ENCODE results near the gene USP10.
A peak's percentile ranks its signal among the peaks of the same experiment; 100 is the strongest.

Gene USP10

DNA sequence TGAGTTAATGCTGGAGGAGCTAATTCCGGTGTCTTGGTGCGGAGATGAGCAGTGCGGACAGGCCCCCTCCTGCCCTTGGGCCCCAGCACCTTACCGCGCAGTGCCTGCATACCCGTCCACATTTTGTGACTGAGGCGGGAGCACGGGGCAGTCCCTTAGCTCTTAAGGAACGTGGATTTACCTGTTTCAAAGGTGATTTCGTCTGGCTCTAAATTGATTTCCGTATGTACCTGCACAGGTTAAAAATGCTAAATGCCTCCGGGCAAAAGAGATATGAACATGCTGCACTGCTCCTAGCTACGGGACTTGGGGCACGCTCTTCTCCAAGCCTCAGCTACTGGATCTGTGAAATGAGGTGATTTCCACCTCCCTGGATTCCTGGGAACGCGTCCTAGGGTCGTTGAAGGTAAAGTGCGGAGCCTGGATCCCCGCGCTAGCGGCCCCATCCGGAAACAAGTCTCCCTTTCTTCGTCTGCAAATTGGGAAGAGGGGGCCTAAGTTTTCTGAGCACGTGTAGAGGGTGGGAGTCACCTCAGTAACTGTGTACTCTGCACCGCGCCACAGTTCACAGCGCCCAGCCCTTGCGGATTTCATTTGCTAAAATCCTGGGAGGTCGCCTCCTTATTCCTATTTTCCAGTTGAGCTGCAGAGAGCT lies 119.3 kb downstream of the USP10 start:
- intact Hi-C loops (cut with micrococcal nuclease) = no loop called here
- Mint-ChIP-seq H3K4me1 (ENCODE audit: low read depth) (peaks cover 58% of the 10 kb centered on the region), H3K4me3 (peak overlapping the region; percentile 70)

GRCh38 chr16:84819644-84820304 lies 120.0 kb downstream of the USP10 start, which contains the start of gene CRISPLD2:
Gene CRISPLD2 (plus strand): TSS chr16:84819985. CDS start chr16:84838496, 18,511 bp downstream.
- no peaks in the 10 kb centered on the region for H3K9me3 Mint-ChIP-seq
- intact Hi-C loops (cut with micrococcal nuclease) = no loop called here
- peaks cover 65% of the 10 kb centered on the region for H3K4me1 Mint-ChIP-seq (ENCODE audit: low read depth)
- peak within 1 kb of the TSS; percentile 11 for H3K27ac Mint-ChIP-seq
- peaks cover 22% of the 10 kb centered on the region for H3K27me3 Mint-ChIP-seq
- peak within 1 kb of the TSS; percentile 70 for H3K4me3 Mint-ChIP-seq
- H3K36me3 Mint-ChIP-seq (ENCODE audit: low read depth) = no peaks in the 10 kb centered on the region

More for the DNA sequence above, 119.3 kb downstream of the USP10 start:
- Mint-ChIP-seq H3K27me3 (peaks cover 22% of the 10 kb centered on the region), H3K36me3 (ENCODE audit: low read depth) (no peaks in the 10 kb centered on the region), H3K27ac (no peak overlapping the region), H3K9me3 (no peaks in the 10 kb centered on the region)

DNA sequence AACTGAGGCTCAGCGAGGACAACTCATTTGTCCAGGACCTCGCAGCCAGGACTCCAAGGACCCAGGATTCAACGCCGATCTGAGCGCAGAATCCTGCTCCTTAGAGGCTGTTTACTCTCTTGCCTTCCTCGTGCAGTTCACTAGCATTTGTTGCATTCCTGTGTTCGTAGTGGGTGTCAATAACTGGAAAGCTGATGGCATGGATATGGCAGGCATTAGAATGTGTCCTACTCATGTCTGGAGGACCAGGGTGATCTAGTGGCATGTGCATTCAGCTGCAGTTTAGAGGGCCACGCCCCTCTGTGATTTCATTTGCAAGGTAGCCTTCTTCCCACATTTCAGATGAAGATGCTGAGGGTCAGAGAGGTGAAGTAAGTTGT lies 120.5 kb downstream of the USP10 start:
- Mint-ChIP-seq H3K9me3 (no peaks in the 10 kb centered on the region), H3K27me3 (peaks cover 22% of the 10 kb centered on the region), H3K36me3 (ENCODE audit: low read depth) (no peaks in the 10 kb centered on the region), H3K27ac (peak overlapping the region; percentile 11), H3K4me1 (ENCODE audit: low read depth) (peaks cover 70% of the 10 kb centered on the region), H3K4me3 (peak overlapping the region; percentile 70)
- intact Hi-C loops (cut with micrococcal nuclease) = no loop called here

GRCh38 chr16:84820771-84821170 lies 121.0 kb downstream of the USP10 start:
- H3K27ac Mint-ChIP-seq = peak overlapping the region; percentile 11
- H3K4me1 Mint-ChIP-seq (ENCODE audit: low read depth) = peaks cover 68% of the 10 kb centered on the region
- intact Hi-C loops (cut with micrococcal nuclease) = no loop called here
- no peaks in the 10 kb centered on the region for H3K9me3 Mint-ChIP-seq
- peaks cover 21% of the 10 kb centered on the region for H3K27me3 Mint-ChIP-seq
- no peak overlapping the region for H3K4me3 Mint-ChIP-seq
- no peaks in the 10 kb centered on the region for H3K36me3 Mint-ChIP-seq (ENCODE audit: low read depth)

- Mint-ChIP-seq H3K27ac (no peak overlapping the region), H3K36me3 (ENCODE audit: low read depth) (no peaks in the 10 kb centered on the region), H3K9me3 (no peaks in the 10 kb centered on the region), H3K4me1 (ENCODE audit: low read depth) (peaks cover 64% of the 10 kb centered on the region), H3K4me3 (no peak overlapping the region), H3K27me3 (peaks cover 20% of the 10 kb centered on the region)
- intact Hi-C loops (cut with micrococcal nuclease) = no loop called here
Measured at GRCh38 chr16:84821179-84821578, 121.4 kb downstream of the USP10 start.

- H3K27ac Mint-ChIP-seq = no peak overlapping the region
- no peaks in the 10 kb centered on the region for H3K36me3 Mint-ChIP-seq (ENCODE audit: low read depth)
- intact Hi-C loops (cut with micrococcal nuclease) = no loop called here
- no peak overlapping the region for H3K4me3 Mint-ChIP-seq
- no peaks in the 10 kb centered on the region for H3K9me3 Mint-ChIP-seq
- H3K4me1 Mint-ChIP-seq (ENCODE audit: low read depth) = peaks cover 65% of the 10 kb centered on the region
- H3K27me3 Mint-ChIP-seq = peaks cover 20% of the 10 kb centered on the region
Measured at GRCh38 chr16:84821728-84822689, 122.2 kb downstream of the USP10 start.

DNA sequence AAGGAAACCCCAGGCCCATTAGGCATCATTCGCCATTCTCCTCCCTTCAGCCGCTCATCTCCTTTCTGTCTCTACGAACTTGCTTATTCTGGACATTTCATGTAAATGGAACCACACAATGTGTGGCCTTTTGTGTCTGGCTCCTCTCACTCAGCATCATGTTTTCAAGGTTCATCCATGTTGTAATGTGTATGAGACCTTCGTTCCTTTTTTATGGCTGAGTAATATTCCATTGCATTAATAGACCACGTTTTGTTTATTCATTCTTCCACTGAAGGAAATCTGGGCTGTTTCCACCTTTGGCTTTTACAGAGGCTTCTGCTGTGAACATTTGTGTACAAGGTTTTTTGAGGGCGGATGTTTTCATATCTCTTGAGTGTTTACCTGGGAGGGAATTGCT lies 123.2 kb downstream of the USP10 start:
- Mint-ChIP-seq H3K9me3 (no peaks in the 10 kb centered on the region), H3K36me3 (ENCODE audit: low read depth) (no peaks in the 10 kb centered on the region), H3K4me1 (ENCODE audit: low read depth) (peaks cover 74% of the 10 kb centered on the region), H3K27ac (no peak overlapping the region), H3K27me3 (peaks cover 20% of the 10 kb centered on the region), H3K4me3 (no peak overlapping the region)
- intact Hi-C loops (cut with micrococcal nuclease) = no loop called here

GRCh38 chr16:84823484-84823883 lies 123.7 kb downstream of the USP10 start:
- Mint-ChIP-seq H3K4me1 (ENCODE audit: low read depth) (peaks cover 77% of the 10 kb centered on the region), H3K4me3 (no peak overlapping the region), H3K9me3 (no peaks in the 10 kb centered on the region), H3K27me3 (peaks cover 20% of the 10 kb centered on the region), H3K27ac (no peak overlapping the region), H3K36me3 (ENCODE audit: low read depth) (no peaks in the 10 kb centered on the region)
- intact Hi-C loops (cut with micrococcal nuclease) = no loop called here

GRCh38 chr16:84823926-84824325 lies 124.1 kb downstream of the USP10 start:
- intact Hi-C loops (cut with micrococcal nuclease) = no loop called here

DNA sequence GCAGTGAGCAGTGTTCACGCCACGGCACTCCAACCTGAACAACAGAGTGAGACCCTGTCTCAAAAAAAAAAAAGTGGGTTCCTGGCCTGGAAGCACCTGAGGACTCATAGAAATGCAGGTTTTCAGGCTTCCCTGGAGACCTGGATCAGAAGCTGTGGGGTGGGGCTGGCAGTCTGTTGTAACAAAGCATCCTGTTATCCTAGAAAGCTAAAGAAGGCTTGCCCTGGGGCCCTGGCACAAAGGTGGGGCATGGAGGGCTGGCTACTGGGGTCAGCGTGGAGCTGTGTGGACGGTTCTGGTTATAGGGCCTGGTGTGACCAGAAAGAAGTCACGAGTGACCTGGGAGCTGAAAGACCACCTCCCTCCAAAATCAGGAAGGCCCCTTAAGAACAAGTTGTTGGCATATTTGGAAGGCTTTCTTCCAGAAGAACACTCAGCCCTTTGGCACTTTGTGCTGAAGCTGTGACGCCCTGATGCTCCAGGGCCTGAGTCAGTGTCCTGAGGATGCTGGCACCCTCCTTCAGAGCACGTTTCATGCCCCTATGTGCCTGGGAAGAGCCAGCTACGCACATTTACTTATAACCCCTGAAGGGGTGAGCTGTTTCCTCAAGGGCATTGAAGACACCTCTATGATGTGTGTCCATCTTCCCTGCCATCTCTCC lies 126.2 kb downstream of the USP10 start:
- peaks cover 2% of the 10 kb centered on the region for H3K27me3 Mint-ChIP-seq
- no peak overlapping the region for H3K27ac Mint-ChIP-seq
- no peak overlapping the region for H3K4me3 Mint-ChIP-seq
- H3K36me3 Mint-ChIP-seq (ENCODE audit: low read depth) = no peaks in the 10 kb centered on the region
- intact Hi-C loops (cut with micrococcal nuclease) = loop anchor here (5.0 kb wide), 1 partner anchor 34 kb away; no protein-coding TSS in a partner anchor
- no peaks in the 10 kb centered on the region for H3K9me3 Mint-ChIP-seq
- peaks cover 65% of the 10 kb centered on the region for H3K4me1 Mint-ChIP-seq (ENCODE audit: low read depth)

More at GRCh38 chr16:84823926-84824325, 124.1 kb downstream of the USP10 start:
- H3K4me3 Mint-ChIP-seq = no peak overlapping the region
- no peak overlapping the region for H3K27ac Mint-ChIP-seq
- no peaks in the 10 kb centered on the region for H3K36me3 Mint-ChIP-seq (ENCODE audit: low read depth)
- no peaks in the 10 kb centered on the region for H3K9me3 Mint-ChIP-seq
- H3K27me3 Mint-ChIP-seq = peaks cover 17% of the 10 kb centered on the region
- peaks cover 78% of the 10 kb centered on the region for H3K4me1 Mint-ChIP-seq (ENCODE audit: low read depth)

GRCh38 chr16:84826558-84826941 lies 126.8 kb downstream of the USP10 start:
- H3K9me3 Mint-ChIP-seq = no peaks in the 10 kb centered on the region
- intact Hi-C loops (cut with micrococcal nuclease) = loop anchor here (5.0 kb wide), 1 partner anchor 34 kb away; no protein-coding TSS in a partner anchor
- no peak overlapping the region for H3K27ac Mint-ChIP-seq
- H3K36me3 Mint-ChIP-seq (ENCODE audit: low read depth) = no peaks in the 10 kb centered on the region
- H3K4me3 Mint-ChIP-seq = no peak overlapping the region
- peaks cover 2% of the 10 kb centered on the region for H3K27me3 Mint-ChIP-seq
- peaks cover 60% of the 10 kb centered on the region for H3K4me1 Mint-ChIP-seq (ENCODE audit: low read depth)

DNA sequence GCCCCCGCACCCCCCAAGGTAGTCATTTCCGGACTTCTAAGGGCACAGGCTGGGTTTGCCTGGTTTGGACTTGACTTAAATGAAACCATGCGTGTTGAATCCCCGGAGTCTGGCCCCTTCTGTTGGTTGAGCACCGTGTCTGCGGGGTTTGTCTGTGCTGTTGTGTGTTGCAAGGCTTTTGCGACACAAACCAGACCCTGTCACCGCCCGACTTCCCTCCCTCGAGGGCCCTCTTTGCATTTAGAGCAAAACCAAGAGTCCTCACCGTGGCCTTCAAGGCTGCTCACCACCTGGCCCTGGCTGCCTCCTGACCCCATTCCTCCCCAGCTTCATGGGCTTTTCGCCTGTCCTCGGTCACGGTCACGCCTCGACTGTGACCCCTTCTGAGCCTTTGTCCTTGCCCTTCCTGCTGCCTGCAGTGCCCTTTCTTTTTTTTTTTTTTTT lies 127.4 kb downstream of the USP10 start:
- Mint-ChIP-seq H3K36me3 (ENCODE audit: low read depth) (peaks cover 3% of the 10 kb centered on the region), H3K9me3 (no peaks in the 10 kb centered on the region), H3K4me3 (no peak overlapping the region), H3K27ac (peak overlapping the region; percentile 64), H3K4me1 (ENCODE audit: low read depth) (peaks cover 55% of the 10 kb centered on the region), H3K27me3 (peaks cover 3% of the 10 kb centered on the region)
- intact Hi-C loops (cut with micrococcal nuclease) = loop anchor here (5.0 kb wide), 1 partner anchor 35 kb away; no protein-coding TSS in a partner anchor

- no peaks in the 10 kb centered on the region for H3K9me3 Mint-ChIP-seq
- peaks cover 7% of the 10 kb centered on the region for H3K27me3 Mint-ChIP-seq
- intact Hi-C loops (cut with micrococcal nuclease) = loop anchor here (5.0 kb wide), 1 partner anchor 36 kb away; no protein-coding TSS in a partner anchor
- no peak overlapping the region for H3K4me3 Mint-ChIP-seq
- H3K27ac Mint-ChIP-seq = peak overlapping the region; percentile 64
- H3K4me1 Mint-ChIP-seq (ENCODE audit: low read depth) = peaks cover 53% of the 10 kb centered on the region
- H3K36me3 Mint-ChIP-seq (ENCODE audit: low read depth) = peaks cover 6% of the 10 kb centered on the region
Measured at GRCh38 chr16:84827897-84828296, 128.1 kb downstream of the USP10 start.
